Measurements from ENCODE around the gene CEP290. TPM values are rescaled to one million over a fixed set of nuclear protein-coding genes. Genes with fewer than 3 reads are reported as not detected.

The CEP290 gene
- total RNA-seq, 1 experiment from 2014 or later: 14.1 TPM

DNA sequence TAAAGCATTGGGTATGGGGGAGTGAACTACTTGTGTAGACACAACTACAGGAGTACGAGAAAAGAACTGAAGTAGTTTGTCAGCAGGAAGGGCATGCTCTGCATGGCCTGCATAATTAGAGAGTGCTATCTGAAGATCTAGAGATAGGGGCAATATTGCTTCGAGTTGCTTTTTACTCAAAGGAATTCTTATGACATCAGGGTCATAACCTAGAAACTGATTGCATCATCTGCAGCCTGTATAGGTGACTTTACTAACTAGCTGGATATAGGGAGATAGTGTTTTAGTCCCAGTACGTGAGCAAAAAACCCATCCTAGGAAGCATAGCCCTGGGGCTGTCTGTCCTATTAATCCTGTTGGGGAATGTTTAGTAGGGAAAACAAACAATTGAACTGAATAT lies 40.0 kb upstream of the CEP290 start:
- intact Hi-C loops (cut with micrococcal nuclease; ENCODE audit: unreplicated experiment): no loop called here
- CTCF ChIA-PET: no interaction called here
- no peak for DNase-seq
- no peak overlapping the region for H3K27ac Mint-ChIP-seq (ENCODE audit: unreplicated experiment)
- H3K9me3 Mint-ChIP-seq (ENCODE audit: low read depth, unreplicated experiment): peaks cover 5% of the 10 kb centered on the region
- BruUV-seq (replicated peaks): no TSS peak
- TF ChIP-seq, protein P1, sequence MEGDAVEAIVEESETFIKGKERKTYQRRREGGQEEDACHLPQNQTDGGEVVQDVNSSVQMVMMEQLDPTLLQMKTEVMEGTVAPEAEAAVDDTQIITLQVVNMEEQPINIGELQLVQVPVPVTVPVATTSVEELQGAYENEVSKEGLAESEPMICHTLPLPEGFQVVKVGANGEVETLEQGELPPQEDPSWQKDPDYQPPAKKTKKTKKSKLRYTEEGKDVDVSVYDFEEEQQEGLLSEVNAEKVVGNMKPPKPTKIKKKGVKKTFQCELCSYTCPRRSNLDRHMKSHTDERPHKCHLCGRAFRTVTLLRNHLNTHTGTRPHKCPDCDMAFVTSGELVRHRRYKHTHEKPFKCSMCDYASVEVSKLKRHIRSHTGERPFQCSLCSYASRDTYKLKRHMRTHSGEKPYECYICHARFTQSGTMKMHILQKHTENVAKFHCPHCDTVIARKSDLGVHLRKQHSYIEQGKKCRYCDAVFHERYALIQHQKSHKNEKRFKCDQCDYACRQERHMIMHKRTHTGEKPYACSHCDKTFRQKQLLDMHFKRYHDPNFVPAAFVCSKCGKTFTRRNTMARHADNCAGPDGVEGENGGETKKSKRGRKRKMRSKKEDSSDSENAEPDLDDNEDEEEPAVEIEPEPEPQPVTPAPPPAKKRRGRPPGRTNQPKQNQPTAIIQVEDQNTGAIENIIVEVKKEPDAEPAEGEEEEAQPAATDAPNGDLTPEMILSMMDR (IDR thresholded peaks at IDR 0.05; ENCODE audit: unreplicated experiment): no peak
- no peaks in the 10 kb centered on the region for H3K27me3 Mint-ChIP-seq (ENCODE audit: unreplicated experiment)
- H3K36me3 Mint-ChIP-seq (ENCODE audit: insufficient read depth, unreplicated experiment): no peaks in the 10 kb centered on the region
- H3K4me3 Mint-ChIP-seq (ENCODE audit: low read depth, unreplicated experiment): no peak overlapping the region
- peaks cover 17% of the 10 kb centered on the region for H3K4me1 Mint-ChIP-seq (ENCODE audit: low read depth, unreplicated experiment)

DNA sequence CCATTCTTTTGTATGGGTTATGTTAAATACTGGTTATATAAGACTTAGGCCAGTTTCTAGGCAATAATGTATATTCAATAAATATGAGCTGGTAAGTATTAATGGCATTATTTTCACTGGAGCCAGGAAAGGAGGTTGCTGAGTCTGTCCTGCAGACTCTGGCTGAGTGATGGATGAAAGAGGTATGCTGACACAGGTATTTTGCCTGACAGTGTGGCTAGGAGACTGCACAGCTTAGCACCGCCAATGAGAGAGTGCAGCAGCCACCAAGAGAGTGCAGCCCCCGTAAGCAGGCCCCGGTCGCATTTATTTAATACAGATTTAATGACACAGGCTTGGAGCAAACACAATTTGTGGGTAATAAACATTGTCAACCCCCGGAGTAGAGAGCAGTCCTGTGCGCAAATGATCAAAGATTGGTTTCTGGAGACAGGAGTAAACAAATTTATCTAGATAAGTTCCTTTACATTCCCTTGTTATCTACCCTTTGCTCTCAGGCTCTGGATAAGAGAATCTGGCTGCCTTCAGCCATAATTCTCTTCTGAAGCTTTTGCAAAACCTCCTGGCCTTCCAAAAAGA lies 37.6 kb upstream of the CEP290 start:
- TF ChIP-seq, protein P1 (IDR thresholded peaks at IDR 0.05; ENCODE audit: unreplicated experiment): no peak
- no peaks in the 10 kb centered on the region for H3K36me3 Mint-ChIP-seq (ENCODE audit: insufficient read depth, unreplicated experiment)
- H3K4me3 Mint-ChIP-seq (ENCODE audit: low read depth, unreplicated experiment): no peak overlapping the region
- intact Hi-C loops (cut with micrococcal nuclease; ENCODE audit: unreplicated experiment): no loop called here
- no peak for DNase-seq
- H3K9me3 Mint-ChIP-seq (ENCODE audit: low read depth, unreplicated experiment): peaks cover 2% of the 10 kb centered on the region
- H3K27me3 Mint-ChIP-seq (ENCODE audit: unreplicated experiment): no peaks in the 10 kb centered on the region
- no peaks in the 10 kb centered on the region for H3K4me1 Mint-ChIP-seq (ENCODE audit: low read depth, unreplicated experiment)
- BruUV-seq (replicated peaks): no TSS peak
- CTCF ChIA-PET: no interaction called here
- H3K27ac Mint-ChIP-seq (ENCODE audit: unreplicated experiment): no peak overlapping the region

- H3K9me3 Mint-ChIP-seq (ENCODE audit: low read depth, unreplicated experiment): no peaks in the 10 kb centered on the region
- TF ChIP-seq, protein P1 (IDR thresholded peaks at IDR 0.05; ENCODE audit: unreplicated experiment): no peak
- no peaks in the 10 kb centered on the region for H3K36me3 Mint-ChIP-seq (ENCODE audit: insufficient read depth, unreplicated experiment)
- no peaks in the 10 kb centered on the region for H3K27me3 Mint-ChIP-seq (ENCODE audit: unreplicated experiment)
- BruUV-seq (replicated peaks): no TSS peak
- DNase-seq: no peak
- no peak overlapping the region for H3K27ac Mint-ChIP-seq (ENCODE audit: unreplicated experiment)
- CTCF ChIA-PET: no interaction called here
- intact Hi-C loops (cut with micrococcal nuclease; ENCODE audit: unreplicated experiment): no loop called here
- no peak overlapping the region for H3K4me3 Mint-ChIP-seq (ENCODE audit: low read depth, unreplicated experiment)
- H3K4me1 Mint-ChIP-seq (ENCODE audit: low read depth, unreplicated experiment): no peaks in the 10 kb centered on the region
These were observed 33.7 kb upstream of the CEP290 start for GRCh38 chr12:88175544-88175943.

- intact Hi-C loops (cut with micrococcal nuclease; ENCODE audit: unreplicated experiment): no loop called here
- no peak overlapping the region for H3K4me3 Mint-ChIP-seq (ENCODE audit: low read depth, unreplicated experiment)
- H3K4me1 Mint-ChIP-seq (ENCODE audit: low read depth, unreplicated experiment): no peaks in the 10 kb centered on the region
- no peaks in the 10 kb centered on the region for H3K36me3 Mint-ChIP-seq (ENCODE audit: insufficient read depth, unreplicated experiment)
- H3K27ac Mint-ChIP-seq (ENCODE audit: unreplicated experiment): no peak overlapping the region
- no peaks in the 10 kb centered on the region for H3K27me3 Mint-ChIP-seq (ENCODE audit: unreplicated experiment)
- no peaks in the 10 kb centered on the region for H3K9me3 Mint-ChIP-seq (ENCODE audit: low read depth, unreplicated experiment)
- no TSS peak for BruUV-seq (replicated peaks)
- CTCF ChIA-PET: interaction anchor here (0.5 kb wide), 1 partner anchor 46 kb away, joined by 4 read pairs; no protein-coding TSS in a partner anchor
- TF ChIP-seq, protein P1 (IDR thresholded peaks at IDR 0.05; ENCODE audit: unreplicated experiment): no peak
- DNase-seq: no peak
These were observed 31.0 kb upstream of the CEP290 start for GRCh38 chr12:88172844-88173407.
